Thyroid gland (tissue), 4 donors: ENCODE data around the gene NADK.

Source experiments
- CTCF ChIP-seq, 6 experiments: fragments of 200-600 bp in 3 of 6; fragments of 450-650 bp in 3 of 6; sonication (generic) in 3 of 6; IDR thresholded peaks; one replicate each; pipeline ENCODE4 v1.5.1; 2016 to 2019; ENCODE audit warnings: antibody characterized with exemption in 6 of 6, mild to moderate bottlenecking in 2 of 6, inconsistent platforms in 1 of 6, moderate library complexity in 1 of 6
- POLR2A ChIP-seq, 2 donors: fragments of 450-650 bp; IDR thresholded peaks; one replicate each; pipeline ENCODE4 v1.6.1; 2017; ENCODE audit warnings: antibody characterized with exemption in 2 of 2, mild to moderate bottlenecking in 2 of 2, moderate library complexity in 1 of 2

- TF ChIP-seq CTCF (IDR thresholded peaks at IDR 0.05) (no peak), POLR2A (IDR thresholded peaks at IDR 0.05) (no peak)
These were observed 5.0 kb upstream of the NADK start for GRCh38 chr1:1783320-1783719.
